Gastroesophageal sphincter (tissue), 3 donors: Measurements from ENCODE around the gene BRINP1.

Experiments
- CTCF ChIP-seq, 4 experiments: fragments of 200-600 bp in 2 of 4; fragments of 450-650 bp in 2 of 4; sonication (generic) in 1 of 4; IDR thresholded peaks; one replicate each; pipeline ENCODE4 v1.5.1; 2017 to 2019; ENCODE audit warnings: antibody characterized with exemption in 4 of 4, mild to moderate bottlenecking in 2 of 4, moderate library complexity in 2 of 4
- EP300 ChIP-seq: sonication (generic); formaldehyde crosslinking; IDR thresholded peaks from one replicate; pipeline ENCODE4 v1.6.1; 2017; ENCODE audit warnings: antibody characterized with exemption, mild to moderate bottlenecking
- POLR2A ChIP-seq, 2 donors: fragments of 450-650 bp; IDR thresholded peaks; one replicate each; pipeline ENCODE4 v1.6.1; 2017; ENCODE audit warnings: antibody characterized with exemption in 2 of 2, mild to moderate bottlenecking in 2 of 2, moderate library complexity in 1 of 2

- TF ChIP-seq CTCF (IDR thresholded peaks at IDR 0.05) (no peak), EP300 (no peak), POLR2A (IDR thresholded peaks at IDR 0.05) (no peak)
Observed at GRCh38 chr9:119400606-119401005, 31.4 kb upstream of the BRINP1 start.
